GM12878 (cell line): ENCODE results near the gene MMP11. TPM values are rescaled to one million over a fixed set of nuclear protein-coding genes. Genes with fewer than 3 reads are reported as not detected.

Experiments used
- ATAC-seq: fragments of 200-7000 bp; cut with Tn5 transposase; 3 replicates; pipeline ENCODE4 v1.9.1; 2020; ENCODE audit warnings: mild to moderate bottlenecking, moderate library complexity
- BruUV-seq: library from RNA; stranded (reverse); fragments of 400-500 nt; replicated peaks from 2 replicates; lab custom pipeline; 2021; lab: Mats Ljungman, UMichigan
- CTCF ChIA-PET: fragments of 300-600 bp; sonication (Branson Sonifier 250); formaldehyde crosslinking; extraction: SDS; loops from one replicate; lab custom pipeline; 2021; ENCODE audit warnings: inconsistent platforms; lab: Yijun Ruan, JAX
- POLR2A ChIA-PET: fragments of 350-600 bp; formaldehyde crosslinking; extraction: SDS; loops from one replicate; lab custom pipeline; 2021; ENCODE audit warnings: inconsistent platforms; lab: Charles Lee
- RAD21 ChIA-PET: fragments of 300-600 bp; sonication (Branson Sonifier 250); formaldehyde crosslinking; loops from one replicate; lab custom pipeline; 2023; ENCODE audit warnings: antibody characterized with exemption; ENCODE audit not compliant: unreplicated experiment; lab: Charles Lee
- SMC1A ChIA-PET: fragments of 300-600 bp; sonication (Branson Sonifier 250); formaldehyde crosslinking; loops from one replicate; lab custom pipeline; 2023; ENCODE audit not compliant: unreplicated experiment, uncharacterized antibody; lab: Charles Lee
- DNase-seq: peaks from one replicate; pipeline ENCODE4 v3.0.0-alpha.2; 2011; ENCODE audit warnings: low read depth, low spot score
- FAIRE-seq: peaks from 3 replicates; lab custom pipeline; 2011; peaks lifted over from hg19 to GRCh38; lab: Jason Lieb, UNC
- H2AFZ ChIP-seq: 2 replicates; pipeline ENCODE4 v1.6.0; 2011; ENCODE audit warnings: low read depth, low read length, control low read depth; ENCODE audit not compliant: control insufficient read depth
- H3K27ac ChIP-seq: 2 replicates; pipeline ENCODE4 v1.5.1; 2011; ENCODE audit warnings: control low read depth; ENCODE audit not compliant: control insufficient read depth, insufficient read depth
- H3K27me3 ChIP-seq, 2 experiments: replicated peaks in 1 of 2; 2 replicates each; pipeline versions ENCODE4 v1.6.0 to v1.6.1; 2011; ENCODE audit warnings: low read length in 1 of 2; ENCODE audit not compliant: control insufficient read depth in 2 of 2, insufficient read depth in 2 of 2
- H3K36me3 ChIP-seq, 2 experiments: 2 replicates each; pipeline ENCODE4 v1.5.1; 2011; ENCODE audit warnings: low read length in 1 of 2; ENCODE audit not compliant: control insufficient read depth in 2 of 2, insufficient read depth in 2 of 2
- H3K4me1 ChIP-seq: 2 replicates; pipeline ENCODE4 v1.6.1; 2011; ENCODE audit warnings: mild to moderate bottlenecking, low read length, moderate library complexity, mixed read lengths; ENCODE audit not compliant: control insufficient read depth, insufficient read depth
- H3K4me2 ChIP-seq: 2 replicates; pipeline ENCODE4 v1.6.0; 2011; ENCODE audit warnings: control low read depth; ENCODE audit not compliant: control insufficient read depth, insufficient read depth
- H3K4me3 ChIP-seq: fragments of 200-600 bp; sonication (generic); 2 replicates; pipeline ENCODE4 v1.5.1; 2016
- H3K79me2 ChIP-seq: 2 replicates; pipeline ENCODE4 v1.6.0; 2011; ENCODE audit warnings: low read length; ENCODE audit not compliant: control insufficient read depth, insufficient read depth
- H3K9ac ChIP-seq: 2 replicates; pipeline ENCODE4 v1.8.0; 2011; ENCODE audit warnings: low read length, control low read depth, mixed read lengths; ENCODE audit not compliant: control insufficient read depth, insufficient read depth
- H3K9me3 ChIP-seq: replicated peaks from 3 replicates; pipeline ENCODE4 v1.5.1; 2011; ENCODE audit warnings: mild to moderate bottlenecking, low read length; ENCODE audit not compliant: control insufficient read depth, insufficient read depth
- H4K20me1 ChIP-seq: 2 replicates; pipeline ENCODE4 v1.6.0; 2011; ENCODE audit not compliant: control insufficient read depth, insufficient read depth
- CBX3 ChIP-seq: fragments of 200-600 bp; sonication (generic); IDR thresholded peaks from 2 replicates; pipeline ENCODE4 v1.6.1; 2016; ENCODE audit warnings: low read depth, borderline replicate concordance
- FOXM1 ChIP-seq: IDR thresholded peaks from 2 replicates; pipeline ENCODE4 v1.6.1; 2012; ENCODE audit warnings: low read depth, mild to moderate bottlenecking, inconsistent platforms, low read length, moderate library complexity
- IRF4 ChIP-seq: IDR thresholded peaks from 2 replicates; pipeline ENCODE4 v1.6.1; 2011; ENCODE audit warnings: low read depth, low read length
- MYC ChIP-seq: IDR thresholded peaks from 2 replicates; pipeline ENCODE4 v1.6.1; 2011; ENCODE audit warnings: mild to moderate bottlenecking, low read length, moderate library complexity, inconsistent platforms; ENCODE audit not compliant: insufficient read depth, insufficient replicate concordance, insufficient read length, severe bottlenecking
- RAD51 ChIP-seq: fragments of 450-650 bp; IDR thresholded peaks from 2 replicates; pipeline ENCODE4 v1.6.1; 2016; ENCODE audit warnings: moderate library complexity, mild to moderate bottlenecking, inconsistent platforms
- SMAD1 ChIP-seq: fragments of 450-650 bp; IDR thresholded peaks from 2 replicates; pipeline ENCODE4 v1.6.1; 2018; ENCODE audit warnings: mild to moderate bottlenecking, low read depth; ENCODE audit not compliant: partially characterized antibody
- ZSCAN29 ChIP-seq: fragments of 450-650 bp; IDR thresholded peaks from 2 replicates; pipeline ENCODE4 v1.6.1; 2017; ENCODE audit warnings: mild to moderate bottlenecking, moderate library complexity
- WGBS: methylation state at CpG from one replicate; pipeline ENCODE4 v1.1.6; 2016; ENCODE audit warnings: low lambda C conversion rate; ENCODE audit not compliant: insufficient replicate concordance, insufficient coverage; ENCODE audit errors: missing lambda C conversion rate; 5-methylcytosine and 5-hydroxymethylcytosine counted together
- in situ Hi-C: fragments of 300-500 bp; cut with MboI; formaldehyde crosslinking; loops from 9 replicates; pipeline ENCODE4 v1.14.3; 2018; ENCODE audit warnings: mixed read lengths
- intact Hi-C: fragments of 100-400 bp; cut with micrococcal nuclease; formaldehyde crosslinking; loops from one replicate; pipeline ENCODE4 v1.14.2; 2022; ENCODE audit not compliant: unreplicated experiment
- polyA plus RNA-seq, 11 experiments: library from polyadenylated mRNA; depleted of rRNA in 4 of 11; unstranded in 6 of 11; stranded (reverse) in 5 of 11; fragments of >200 nt; fragmentation: Nextera tagmentation in 4 of 11; fragmentation: Illumina TruSeq in 1 of 11; extraction: Ambion mirVana in 4 of 11; extraction: Trizol in 1 of 11; gene quantifications; 1 replicate in 1 of 11; 2 replicates in 10 of 11; pipeline versions ENCODE4 v1.2.1 to v1.2.3, GENCODE V29; 2011 to 2016; ENCODE audit warnings: inconsistent platforms in 2 of 11, missing spikeins in 2 of 11, low read depth in 1 of 11
- total RNA-seq, 4 experiments: library from RNA; depleted of rRNA in 3 of 4; stranded (reverse); fragments of >200 nt in 3 of 4; fragmentation: Illumina TruSeq in 1 of 4; extraction: Trizol in 1 of 4; gene quantifications; 2 replicates each; pipeline versions ENCODE4 v1.2.1 to v1.2.3, GENCODE V29; 2013 to 2021

Gene MMP11
- total and polyA plus RNA-seq, 10 of the 15 experiments (the other 5 are each of a cell fraction or from before 2014, with no cell fraction given) = 0.03 to 1.1 (median 0.31) TPM; not detected in 2

DNA sequence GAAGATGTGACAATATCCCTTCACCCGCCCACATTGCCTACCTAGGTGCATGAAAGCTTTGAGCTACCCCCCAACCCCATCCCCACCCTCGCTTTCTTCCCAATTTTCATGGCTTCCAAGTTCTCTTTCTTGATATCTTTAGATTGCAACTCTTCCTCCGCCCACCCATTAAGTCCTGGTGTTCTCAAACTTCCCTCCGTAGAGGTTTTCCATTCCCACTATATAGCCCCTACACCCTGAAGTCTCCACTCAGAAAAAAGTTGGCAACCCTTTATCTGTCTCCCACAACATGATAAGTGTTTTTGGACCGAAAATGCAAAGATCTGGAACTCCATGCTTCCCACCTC, 22.3 kb upstream of the MMP11 start:
- H3K4me2 ChIP-seq = peak overlapping the region; percentile 73
- H3K79me2 ChIP-seq = no peaks in the 10 kb centered on the region
- peaks cover 30% of the 10 kb centered on the region for H3K4me1 ChIP-seq
- CTCF ChIA-PET = no interaction called here
- no peaks in the 10 kb centered on the region for H4K20me1 ChIP-seq
- ATAC-seq (no peak), DNase-seq (no peak), FAIRE-seq (no peak)
- no peak overlapping the region for H3K27ac ChIP-seq
- peak overlapping the region; percentile 72 for H2AFZ ChIP-seq
- H3K9ac ChIP-seq = peak overlapping the region; percentile 42; the same call in 1 of the 2 replicates
- POLR2A ChIA-PET = interaction anchor here (1.6 kb wide), 1 partner anchor 34 kb away, joined by 12 read pairs; no protein-coding TSS in a partner anchor
- in situ Hi-C loops (no loop called here), intact Hi-C loops (loop anchor here (2.0 kb wide), 1 partner anchor 16 kb away; the partner anchor contains the start of gene CHCHD10)
- SMC1A ChIA-PET = interaction anchor here (0.7 to 1.3 kb wide), 2 partner anchors 97 to 107 kb away, joined by 3 read pairs; partner anchors contain the start of gene SLC2A11
- 0% methylated on average over 5 of the region's 5 CpGs for WGBS
- TF ChIP-seq IRF4 (no peak), MYC (no peak), CBX3 (no peak), RAD51 (no peak), ZSCAN29 (no peak), FOXM1 (no peak), SMAD1 (no peak)
- no peaks in the 10 kb centered on the region for H3K36me3 ChIP-seq
- peak overlapping the region; percentile 81 for H3K4me3 ChIP-seq
- no TSS peak for BruUV-seq
- H3K27me3 ChIP-seq = no peaks in the 10 kb centered on the region
- H3K9me3 ChIP-seq = no peaks in the 10 kb centered on the region
- RAD21 ChIA-PET = interaction anchor here (1.0 to 1.4 kb wide), 3 partner anchors 13 to 37 kb away, joined by 4 to 7 read pairs (median 5); no protein-coding TSS in a partner anchor
